Endothelial cell (in vitro differentiated cells): ENCODE results near the gene RNF224. TPM values are rescaled to one million over a fixed set of nuclear protein-coding genes. Genes with fewer than 3 reads are reported as not detected.

ENCODE experiments used
- DNase-seq: peaks from one replicate; pipeline ENCODE4 v3.0.0; 2021; ENCODE audit warnings: low spot score
- H3K27ac Mint-ChIP-seq: one replicate; pipeline ENCODE4 v1.8.0; 2021; ENCODE audit warnings: mixed read lengths, inconsistent platforms; ENCODE audit not compliant: unreplicated experiment
- H3K27me3 Mint-ChIP-seq: one replicate; pipeline ENCODE4 v1.8.0; 2021; ENCODE audit warnings: mild to moderate bottlenecking, moderate library complexity, mixed read lengths, inconsistent platforms; ENCODE audit not compliant: unreplicated experiment
- H3K36me3 Mint-ChIP-seq: one replicate; pipeline ENCODE4 v1.8.0; 2021; ENCODE audit warnings: mild to moderate bottlenecking, low read depth, mixed read lengths, inconsistent platforms; ENCODE audit not compliant: unreplicated experiment
- H3K4me1 Mint-ChIP-seq: one replicate; pipeline ENCODE4 v1.8.0; 2021; ENCODE audit warnings: mild to moderate bottlenecking, mixed read lengths, inconsistent platforms; ENCODE audit not compliant: unreplicated experiment
- H3K4me3 Mint-ChIP-seq: one replicate; pipeline ENCODE4 v1.8.0; 2021; ENCODE audit warnings: mild to moderate bottlenecking, mixed read lengths, inconsistent platforms; ENCODE audit not compliant: unreplicated experiment
- H3K9me3 Mint-ChIP-seq: one replicate; pipeline ENCODE4 v1.8.0; 2021; ENCODE audit warnings: mixed read lengths, inconsistent platforms; ENCODE audit not compliant: unreplicated experiment
- total RNA-seq: library from RNA; stranded (reverse); fragmentation: NEBNext Ultra II Directional; extraction: Animal tissue kit (Norgen Biotek cat#: 25700); gene quantifications from one replicate; pipeline ENCODE4 v1.2.1, GENCODE V29; 2021; ENCODE audit not compliant: unreplicated experiment
- TF ChIP-seq, protein P1 (sequence below): fragments of 200-600 bp; sonication (generic); IDR thresholded peaks from one replicate; pipeline ENCODE4 v1.5.0; 2021; ENCODE audit warnings: antibody characterized with exemption; ENCODE audit not compliant: unreplicated experiment

Gene RNF224
- total RNA-seq, 1 donor from 2014 or later = not detected

DNA sequence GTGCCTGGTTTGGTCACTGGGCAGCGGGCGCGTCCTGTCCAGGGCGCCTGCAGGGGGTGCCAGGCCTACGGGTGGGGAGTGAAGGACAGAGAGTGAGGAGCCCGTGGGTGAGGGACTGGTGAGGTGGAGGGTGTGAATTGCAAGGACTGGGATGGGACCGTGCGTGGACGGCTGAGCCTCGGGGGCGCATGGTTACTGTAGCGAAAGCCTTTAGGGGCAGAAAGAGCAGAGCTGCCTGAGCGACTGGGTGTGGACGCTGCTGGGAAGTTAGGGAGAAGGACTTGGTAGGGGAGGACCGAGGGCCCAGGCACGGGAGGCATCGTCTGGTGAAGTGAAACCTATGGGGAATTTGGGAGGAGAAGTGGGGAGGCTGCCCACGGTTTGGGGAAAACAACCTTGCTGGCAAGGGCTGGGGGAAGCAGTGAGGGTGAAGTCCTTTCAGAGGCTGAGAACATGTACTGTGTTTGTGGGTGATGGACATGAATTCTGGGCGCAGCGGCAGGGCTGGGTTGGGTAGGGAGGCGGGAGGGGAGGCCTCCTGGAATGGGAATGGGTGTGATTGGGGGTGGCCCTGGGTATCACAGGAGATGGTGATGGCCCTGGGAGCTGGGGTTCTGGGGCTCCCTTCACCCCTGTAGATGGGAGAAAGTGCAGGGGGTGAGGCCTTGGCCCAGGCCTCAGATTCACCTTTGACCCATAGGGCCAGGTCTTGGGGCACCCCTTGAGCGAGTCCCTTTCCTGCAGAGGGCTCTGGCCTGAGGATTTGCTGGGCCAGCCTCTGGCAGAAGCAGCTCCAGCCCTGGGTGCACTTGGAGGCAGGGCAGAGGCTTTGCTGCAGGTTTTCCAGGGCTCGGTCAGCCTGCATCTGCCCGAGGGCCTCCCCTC lies 48.5 kb downstream of the RNF224 start:
- Mint-ChIP-seq H3K36me3 (peaks cover 4% of the 10 kb centered on the region), H3K4me1 (peaks cover 21% of the 10 kb centered on the region), H3K27ac (peak overlapping the region; percentile 77), H3K9me3 (no peaks in the 10 kb centered on the region), H3K27me3 (peaks cover 9% of the 10 kb centered on the region), H3K4me3 (no peak overlapping the region)
- TF ChIP-seq, protein P1, sequence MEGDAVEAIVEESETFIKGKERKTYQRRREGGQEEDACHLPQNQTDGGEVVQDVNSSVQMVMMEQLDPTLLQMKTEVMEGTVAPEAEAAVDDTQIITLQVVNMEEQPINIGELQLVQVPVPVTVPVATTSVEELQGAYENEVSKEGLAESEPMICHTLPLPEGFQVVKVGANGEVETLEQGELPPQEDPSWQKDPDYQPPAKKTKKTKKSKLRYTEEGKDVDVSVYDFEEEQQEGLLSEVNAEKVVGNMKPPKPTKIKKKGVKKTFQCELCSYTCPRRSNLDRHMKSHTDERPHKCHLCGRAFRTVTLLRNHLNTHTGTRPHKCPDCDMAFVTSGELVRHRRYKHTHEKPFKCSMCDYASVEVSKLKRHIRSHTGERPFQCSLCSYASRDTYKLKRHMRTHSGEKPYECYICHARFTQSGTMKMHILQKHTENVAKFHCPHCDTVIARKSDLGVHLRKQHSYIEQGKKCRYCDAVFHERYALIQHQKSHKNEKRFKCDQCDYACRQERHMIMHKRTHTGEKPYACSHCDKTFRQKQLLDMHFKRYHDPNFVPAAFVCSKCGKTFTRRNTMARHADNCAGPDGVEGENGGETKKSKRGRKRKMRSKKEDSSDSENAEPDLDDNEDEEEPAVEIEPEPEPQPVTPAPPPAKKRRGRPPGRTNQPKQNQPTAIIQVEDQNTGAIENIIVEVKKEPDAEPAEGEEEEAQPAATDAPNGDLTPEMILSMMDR = no peak
- no peak for DNase-seq

DNA sequence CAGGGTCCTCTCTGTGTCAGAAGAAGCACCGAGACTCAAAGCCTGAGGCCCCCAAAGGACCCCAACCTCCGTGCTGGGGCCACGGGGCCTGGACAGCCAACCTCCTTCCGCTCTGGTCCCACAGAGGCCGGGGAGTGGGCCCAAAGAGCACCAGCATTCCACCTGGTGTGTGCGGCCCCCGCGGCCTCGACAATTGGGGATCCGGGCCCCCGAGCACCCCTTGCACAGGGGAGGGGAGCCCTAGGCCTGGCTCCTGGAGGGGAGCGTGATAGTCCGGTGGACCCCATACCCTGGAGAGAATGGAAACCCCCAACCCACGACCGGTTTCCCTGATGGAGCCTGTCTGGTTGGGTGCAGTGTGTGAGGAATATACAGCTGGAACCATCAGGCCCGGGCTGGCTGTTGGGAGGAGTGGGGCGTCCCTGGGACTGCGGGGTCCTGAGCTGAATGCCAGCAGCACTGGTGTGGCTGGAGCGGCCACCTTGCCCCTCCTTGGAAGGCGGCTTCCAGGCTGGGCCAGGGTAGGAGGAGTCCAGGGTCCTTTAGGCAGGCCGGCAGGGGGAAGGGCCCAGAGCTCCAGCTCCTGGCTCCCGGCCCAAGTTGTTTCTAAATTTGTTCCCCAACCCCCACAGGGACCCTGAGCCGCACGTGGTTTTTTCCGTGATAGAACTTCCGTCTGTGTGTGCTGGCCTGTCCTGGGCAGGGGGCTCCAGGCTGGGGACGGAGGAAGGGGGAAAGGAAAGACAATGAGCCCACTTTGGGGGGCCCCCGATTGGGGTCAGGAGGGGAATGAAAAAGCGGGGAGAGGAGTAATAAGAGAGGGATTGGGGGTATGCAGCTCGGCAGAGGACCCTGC lies 49.4 kb downstream of the RNF224 start:
- TF ChIP-seq, protein P1 = no peak
- DNase-seq = peak; percentile 46
- no peaks in the 10 kb centered on the region for H3K9me3 Mint-ChIP-seq
- peaks cover 21% of the 10 kb centered on the region for H3K4me1 Mint-ChIP-seq
- H3K27ac Mint-ChIP-seq = peak overlapping the region; percentile 93
- no peak overlapping the region for H3K4me3 Mint-ChIP-seq
- H3K36me3 Mint-ChIP-seq = peaks cover 4% of the 10 kb centered on the region
- H3K27me3 Mint-ChIP-seq = peaks cover 9% of the 10 kb centered on the region

DNA sequence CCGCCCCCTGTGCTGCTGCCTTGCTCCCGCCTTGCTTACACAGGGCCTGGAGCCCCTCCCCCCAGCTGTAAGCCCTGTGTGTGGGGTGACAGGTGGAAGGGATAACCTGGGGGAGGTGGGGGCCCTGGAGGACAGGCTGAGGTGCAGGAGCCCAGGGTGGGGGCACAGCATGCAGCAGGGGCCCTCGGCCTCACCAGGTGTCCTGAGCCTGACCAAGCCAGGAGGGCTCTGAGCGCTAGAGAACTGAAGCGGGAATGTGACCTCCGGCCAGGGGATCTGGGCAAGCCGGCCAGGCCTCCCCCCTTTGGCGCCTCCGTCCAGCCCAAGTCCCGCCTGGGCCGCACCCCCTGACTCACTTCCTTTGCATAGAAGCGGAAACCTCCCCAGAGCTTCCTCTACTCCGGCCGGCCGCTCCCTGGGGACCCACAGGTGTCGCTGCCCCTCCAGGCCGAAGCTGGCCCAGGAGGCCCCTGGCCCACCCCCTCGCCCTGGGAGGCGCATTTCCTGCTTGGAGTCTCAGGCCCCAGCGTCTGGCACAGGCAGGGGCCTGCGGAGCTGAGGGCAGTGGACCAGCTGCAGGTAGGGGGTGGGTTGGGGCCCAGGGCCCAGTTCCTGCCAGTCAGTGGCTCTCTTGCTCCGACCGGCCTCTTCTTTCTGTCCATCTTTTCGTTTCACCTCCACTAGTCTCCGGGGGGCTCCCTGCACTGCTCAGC lies 50.2 kb downstream of the RNF224 start, which contains the start of gene TOR4A:
TOR4A (plus strand) TSS at position 398 of the 713 bp plus-strand sequence. CDS start 964 bp downstream, outside the sequence.
- no peaks in the 10 kb centered on the region for H3K9me3 Mint-ChIP-seq

DNA sequence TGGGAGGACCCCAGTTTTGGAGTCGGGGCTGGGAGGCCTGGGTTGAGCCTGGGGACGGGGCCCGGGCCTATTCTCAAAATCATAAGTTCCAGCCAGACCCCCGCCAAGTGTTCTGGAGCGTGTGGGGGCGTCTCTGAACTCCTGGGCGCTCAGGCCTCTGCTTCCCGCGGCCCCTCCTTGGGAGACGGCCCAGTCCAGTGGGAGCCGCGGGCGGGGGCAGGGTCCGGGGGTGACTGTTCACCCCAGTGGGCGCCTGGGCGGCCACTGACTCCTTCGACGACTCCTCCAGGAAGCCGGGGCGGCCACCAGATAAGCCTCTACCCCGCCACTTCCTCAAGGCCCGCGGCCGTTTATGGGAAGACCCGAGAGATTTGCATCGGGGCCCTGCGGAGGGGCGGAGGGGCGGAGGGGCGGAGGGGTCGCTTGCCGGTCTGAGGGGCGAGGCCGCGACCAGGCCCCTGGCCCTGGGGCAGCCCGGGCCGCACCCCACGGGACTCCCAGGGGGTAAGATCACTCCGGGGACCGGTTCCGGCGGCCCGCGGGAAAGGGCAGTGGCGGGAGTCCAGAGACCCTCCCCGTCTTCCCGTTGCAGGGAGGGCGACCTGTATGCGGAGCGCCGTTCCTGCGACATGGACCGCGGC lies 50.9 kb downstream of the RNF224 start:
- Mint-ChIP-seq H3K27me3 (peaks cover 12% of the 10 kb centered on the region), H3K9me3 (no peaks in the 10 kb centered on the region), H3K4me3 (peak overlapping the region; percentile 87), H3K4me1 (peaks cover 21% of the 10 kb centered on the region), H3K36me3 (peaks cover 14% of the 10 kb centered on the region), H3K27ac (peak overlapping the region; percentile 89)
- TF ChIP-seq, protein P1 = no peak
- DNase-seq = peak; percentile 52

More for the DNA sequence above, 50.2 kb downstream of the RNF224 start, which contains the start of gene TOR4A:
- peaks cover 21% of the 10 kb centered on the region for H3K4me1 Mint-ChIP-seq
- H3K27ac Mint-ChIP-seq = peak within 1 kb of the TSS; percentile 93
- DNase-seq = peak; percentile 86
- H3K36me3 Mint-ChIP-seq = peaks cover 11% of the 10 kb centered on the region
- H3K4me3 Mint-ChIP-seq = peak within 1 kb of the TSS; percentile 87
- peaks cover 12% of the 10 kb centered on the region for H3K27me3 Mint-ChIP-seq
- TF ChIP-seq, protein P1 = no peak

Other genes with a start within 250 kb of the RNF224 start
- gene PTGDS, start 250.0 kb upstream of the RNF224 start, total RNA-seq = not detected
- gene LCNL1, start 244.5 kb upstream of the RNF224 start, total RNA-seq = not detected
- gene PAXX, start 235.1 kb upstream of the RNF224 start, total RNA-seq = 8.3 TPM
- gene CLIC3, start 230.9 kb upstream of the RNF224 start, total RNA-seq = not detected
- gene ABCA2, start 199.3 kb upstream of the RNF224 start, total RNA-seq = 2.1 TPM
- gene FUT7, start 195.4 kb upstream of the RNF224 start, total RNA-seq = not detected
- 116 TPM for gene NPDC1, start 181.3 kb upstream of the RNF224 start, total RNA-seq
- gene ENTPD2, start 173.4 kb upstream of the RNF224 start, total RNA-seq = 55.6 TPM
- gene SAPCD2, start 156.9 kb upstream of the RNF224 start, total RNA-seq = 1.0 TPM
- gene UAP1L1, start 150.0 kb upstream of the RNF224 start, total RNA-seq = 3.2 TPM
- 70.4 TPM for gene MAN1B1, start 140.5 kb upstream of the RNF224 start, total RNA-seq
- 6.1 TPM for gene DPP7, start 112.8 kb upstream of the RNF224 start, total RNA-seq
- not detected for gene GRIN1, start 88.3 kb upstream of the RNF224 start, total RNA-seq
- gene LRRC26, start 57.5 kb upstream of the RNF224 start, total RNA-seq = not detected
- not detected for gene TMEM210, start 55.4 kb upstream of the RNF224 start, total RNA-seq
- 76.8 TPM for gene ANAPC2, start 38.9 kb upstream of the RNF224 start, total RNA-seq
- gene SSNA1, start 38.8 kb upstream of the RNF224 start, total RNA-seq = 53.8 TPM
- gene TPRN, start 26.8 kb upstream of the RNF224 start, total RNA-seq = 8.2 TPM
- gene TMEM203, start 21.9 kb upstream of the RNF224 start, total RNA-seq = 27.4 TPM
- 22.5 TPM for gene NDOR1, start 21.8 kb upstream of the RNF224 start, total RNA-seq
- gene RNF208, start 5.3 kb upstream of the RNF224 start, total RNA-seq = 1.1 TPM
- gene CYSRT1, start 2.3 kb upstream of the RNF224 start, total RNA-seq = 1.4 TPM
- not detected for gene SLC34A3, start 3.4 kb downstream of the RNF224 start, total RNA-seq
- 134 TPM for gene TUBB4B, start 13.8 kb downstream of the RNF224 start, total RNA-seq
- gene STPG3, start 23.8 kb downstream of the RNF224 start, total RNA-seq = not detected
- 65.6 TPM for gene NELFB, start 27.8 kb downstream of the RNF224 start, total RNA-seq
- gene TOR4A, start 50.2 kb downstream of the RNF224 start, total RNA-seq = 37.7 TPM
- gene NRARP, start 74.8 kb downstream of the RNF224 start, total RNA-seq = 170 TPM
- 19.9 TPM for gene EXD3, start 195.7 kb downstream of the RNF224 start, total RNA-seq
- 0.36 TPM for gene NOXA1, start 195.9 kb downstream of the RNF224 start, total RNA-seq
- 0.21 TPM for gene ENTPD8, start 213.9 kb downstream of the RNF224 start, total RNA-seq
- gene NSMF, start 231.8 kb downstream of the RNF224 start, total RNA-seq = 43.0 TPM